SU-DHL-6 (cell line): ENCODE data around the gene FAM136A.

Source experiments
- H2AFZ ChIP-seq: fragments of 200-600 bp; sonication (generic); 2 replicates; pipeline ENCODE4 v1.6.1; 2014; ENCODE audit warnings: low read depth, mild to moderate bottlenecking, moderate library complexity, mixed read lengths, antibody characterized with exemption, low read length; ENCODE audit not compliant: severe bottlenecking
- H3F3A ChIP-seq: fragments of 200-600 bp; shearing (Covaris generic); 2 replicates; pipeline ENCODE4 v1.6.0; 2016; ENCODE audit warnings: antibody characterized with exemption, mild to moderate bottlenecking; ENCODE audit not compliant: insufficient read depth
- H3K27ac ChIP-seq: fragments of 200-600 bp; sonication (generic); 2 replicates; pipeline ENCODE4 v1.5.1; 2016; ENCODE audit warnings: low read depth, mild to moderate bottlenecking, low read length, moderate library complexity, mixed read lengths
- H3K27me3 ChIP-seq: fragments of 200-600 bp; sonication (generic), shearing (Covaris generic); 2 replicates; pipeline ENCODE4 v1.6.0; 2014; ENCODE audit warnings: mild to moderate bottlenecking, low read length
- H3K36me3 ChIP-seq: fragments of 200-600 bp; sonication (generic); 2 replicates; pipeline ENCODE4 v1.6.1; 2014; ENCODE audit warnings: mild to moderate bottlenecking, low read length, mixed read lengths
- H3K4me2 ChIP-seq: fragments of 300-600, 200-600 bp; shearing (Covaris generic), sonication (generic); 2 replicates; pipeline ENCODE4 v1.6.0; 2014; ENCODE audit warnings: low read length, low read depth, mild to moderate bottlenecking; ENCODE audit not compliant: poor library complexity, severe bottlenecking
- H3K4me3 ChIP-seq: fragments of 200-600 bp; sonication (generic); 2 replicates; pipeline ENCODE4 v1.5.1; 2014; ENCODE audit warnings: antibody characterized with exemption, low read length, mild to moderate bottlenecking, mixed read lengths; ENCODE audit not compliant: insufficient read depth, poor library complexity, severe bottlenecking
- H3K79me2 ChIP-seq: fragments of 200-600 bp; sonication (generic); 2 replicates; pipeline ENCODE4 v1.6.1; 2014; ENCODE audit warnings: mild to moderate bottlenecking, low read length, moderate library complexity; ENCODE audit not compliant: insufficient read depth
- H3K9ac ChIP-seq: fragments of 200-600 bp; sonication (generic); 2 replicates; pipeline ENCODE4 v1.7.0; 2014; ENCODE audit warnings: mild to moderate bottlenecking, low read length
- H3K9me2 ChIP-seq: fragments of 200-600 bp; sonication (generic); replicated peaks from 2 replicates; pipeline ENCODE4 v1.6.1; 2014; ENCODE audit warnings: low read length; ENCODE audit not compliant: insufficient read depth
- H3K9me3 ChIP-seq: fragments of 200-600 bp; sonication (generic); 2 replicates; pipeline ENCODE4 v1.6.1; 2014; ENCODE audit warnings: low read length, mixed read lengths; ENCODE audit not compliant: insufficient read depth
- H4K20me1 ChIP-seq: fragments of 200-600 bp; sonication (generic); 2 replicates; pipeline ENCODE4 v1.6.1; 2014; ENCODE audit warnings: low read depth, mild to moderate bottlenecking, antibody characterized with exemption, low read length, moderate library complexity, mixed read lengths
- CTCF ChIP-seq: fragments of 200-600 bp; sonication (generic); IDR thresholded peaks from one replicate; pipeline ENCODE4 v1.5.1; 2017; ENCODE audit warnings: antibody characterized with exemption, mild to moderate bottlenecking, low read length, moderate library complexity; ENCODE audit not compliant: insufficient read depth, poor library complexity, severe bottlenecking
- EZH2phosphoT487 ChIP-seq: fragments of 200-600 bp; sonication (generic), shearing (Covaris generic); conservative IDR thresholded peaks from 2 replicates; pipeline ENCODE4 v1.6.1; 2018; ENCODE audit warnings: mild to moderate bottlenecking, antibody characterized with exemption, low read length, moderate library complexity, mixed read lengths

Gene FAM136A

GRCh38 chr2:70328921-70329561 is 27.2 kb upstream of the FAM136A start:
- no peak overlapping the region for H3K27ac ChIP-seq
- TF ChIP-seq CTCF (no peak), EZH2phosphoT487 (no peak)
- no peak overlapping the region for H2AFZ ChIP-seq

DNA sequence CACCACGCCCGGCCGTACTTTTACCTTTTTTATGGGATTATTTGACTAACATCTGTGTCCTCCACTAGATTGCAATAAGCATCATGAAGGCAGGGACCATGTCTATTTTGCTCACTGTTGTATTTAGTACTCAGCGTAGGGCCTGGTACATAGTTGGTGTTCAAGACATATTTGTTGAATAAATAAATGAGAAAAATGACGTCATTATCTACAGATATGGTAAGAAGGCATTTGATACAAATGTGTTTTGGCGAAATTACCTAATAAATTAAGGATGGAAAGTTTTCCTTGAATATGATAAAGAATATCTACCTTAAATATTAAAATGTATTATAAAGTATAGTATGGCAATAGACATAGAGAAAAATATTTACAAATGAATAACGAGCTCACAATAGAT is 24.0 kb upstream of the FAM136A start:
- H3K4me3 ChIP-seq = no peak overlapping the region
- H3K36me3 ChIP-seq = no peaks in the 10 kb centered on the region
- H4K20me1 ChIP-seq = no peaks in the 10 kb centered on the region
- no peak overlapping the region for H3K9ac ChIP-seq
- H3K4me2 ChIP-seq = no peak overlapping the region
- no peaks in the 10 kb centered on the region for H3F3A ChIP-seq
- H3K27me3 ChIP-seq = no peaks in the 10 kb centered on the region
- no peaks in the 10 kb centered on the region for H3K79me2 ChIP-seq
- H2AFZ ChIP-seq = no peak overlapping the region
- no peak overlapping the region for H3K27ac ChIP-seq
- H3K9me2 ChIP-seq = no peaks in the 10 kb centered on the region
- TF ChIP-seq CTCF (no peak), EZH2phosphoT487 (no peak)
- no peaks in the 10 kb centered on the region for H3K9me3 ChIP-seq

More at GRCh38 chr2:70328921-70329561, 27.2 kb upstream of the FAM136A start:
- Histone ChIP-seq H3K27me3 (no peaks in the 10 kb centered on the region), H3K79me2 (no peaks in the 10 kb centered on the region), H3K4me3 (no peak overlapping the region), H4K20me1 (no peaks in the 10 kb centered on the region), H3K9ac (no peak overlapping the region), H3K36me3 (no peaks in the 10 kb centered on the region), H3K4me2 (no peak overlapping the region), H3F3A (no peaks in the 10 kb centered on the region), H3K9me3 (no peaks in the 10 kb centered on the region), H3K9me2 (no peaks in the 10 kb centered on the region)

- Histone ChIP-seq H3K27ac (no peak overlapping the region), H3K9me3 (no peaks in the 10 kb centered on the region), H3F3A (no peaks in the 10 kb centered on the region), H4K20me1 (no peaks in the 10 kb centered on the region), H3K79me2 (no peaks in the 10 kb centered on the region), H3K9ac (no peak overlapping the region), H3K4me2 (no peak overlapping the region), H3K4me3 (no peak overlapping the region), H3K27me3 (no peaks in the 10 kb centered on the region), H2AFZ (no peak overlapping the region), H3K36me3 (no peaks in the 10 kb centered on the region), H3K9me2 (no peaks in the 10 kb centered on the region)
- TF ChIP-seq EZH2phosphoT487 = no peak
Measured at GRCh38 chr2:70322518-70322917, 20.7 kb upstream of the FAM136A start.

GRCh38 chr2:70321370-70321769 is 19.5 kb upstream of the FAM136A start:
- H3K27ac ChIP-seq = no peak overlapping the region
- H3K9me2 ChIP-seq = no peaks in the 10 kb centered on the region
- no peaks in the 10 kb centered on the region for H3K36me3 ChIP-seq
- H3K9me3 ChIP-seq = no peaks in the 10 kb centered on the region
- no peaks in the 10 kb centered on the region for H3K27me3 ChIP-seq
- H4K20me1 ChIP-seq = no peaks in the 10 kb centered on the region
- H3K79me2 ChIP-seq = no peaks in the 10 kb centered on the region
- H3F3A ChIP-seq = no peaks in the 10 kb centered on the region
- TF ChIP-seq EZH2phosphoT487 (no peak), CTCF (no peak)
- no peak overlapping the region for H3K4me2 ChIP-seq
- no peak overlapping the region for H3K9ac ChIP-seq
- H3K4me3 ChIP-seq = no peak overlapping the region
- H2AFZ ChIP-seq = no peak overlapping the region
